ENCODE results near the gene PDGFC. TPM values are rescaled to one million over a fixed set of nuclear protein-coding genes. Genes with fewer than 3 reads are reported as not detected.

Gene PDGFC, protein sequence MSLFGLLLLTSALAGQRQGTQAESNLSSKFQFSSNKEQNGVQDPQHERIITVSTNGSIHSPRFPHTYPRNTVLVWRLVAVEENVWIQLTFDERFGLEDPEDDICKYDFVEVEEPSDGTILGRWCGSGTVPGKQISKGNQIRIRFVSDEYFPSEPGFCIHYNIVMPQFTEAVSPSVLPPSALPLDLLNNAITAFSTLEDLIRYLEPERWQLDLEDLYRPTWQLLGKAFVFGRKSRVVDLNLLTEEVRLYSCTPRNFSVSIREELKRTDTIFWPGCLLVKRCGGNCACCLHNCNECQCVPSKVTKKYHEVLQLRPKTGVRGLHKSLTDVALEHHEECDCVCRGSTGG
- 67.2 and 82.5 TPM in 2 replicates for total RNA-seq

DNA sequence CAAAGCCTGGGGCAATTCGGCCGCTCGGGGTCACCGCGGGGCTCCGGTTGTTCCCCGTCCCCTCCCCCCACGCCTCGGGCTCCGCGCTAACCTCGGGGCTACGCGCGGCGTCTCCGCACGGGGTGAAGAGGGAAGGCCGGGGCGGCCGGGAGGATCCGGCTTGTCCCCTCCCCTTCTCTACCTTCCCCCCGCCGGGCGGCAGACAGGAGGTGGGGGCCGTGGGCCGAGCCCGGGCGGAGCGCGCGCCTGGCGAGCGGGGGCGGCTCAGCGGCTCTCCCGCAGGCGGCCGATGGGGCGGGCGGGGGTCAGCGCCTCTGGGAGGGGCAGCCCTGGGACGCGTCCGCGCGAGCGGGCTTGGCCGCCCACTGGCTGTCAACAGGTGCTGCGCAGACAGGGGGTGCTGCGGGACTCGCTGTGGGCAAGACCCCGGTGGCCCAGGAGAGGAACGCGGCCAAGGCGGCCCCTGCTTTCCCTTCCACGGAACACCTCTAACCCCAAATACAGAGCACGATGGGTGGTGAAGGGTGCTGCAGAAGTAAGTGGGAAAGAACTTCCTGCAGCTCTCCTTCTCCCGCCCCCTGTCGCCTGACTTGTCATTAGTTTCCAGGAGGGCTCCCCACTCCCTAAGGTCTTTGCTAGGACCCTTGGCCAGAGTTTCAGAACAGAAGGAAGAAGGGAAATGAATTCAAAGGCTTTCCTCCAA is at the start of gene PDGFC:
Gene PDGFC (minus strand): TSS at position 124 of the 703 bp plus-strand sequence. CDS start 896 bp downstream, outside the sequence.
- Histone ChIP-seq H3K4me3 (ENCODE audit: low read depth, low read length) (peak within 1 kb of the TSS; percentile 73), H3K27me3 (ENCODE audit: control insufficient read depth, insufficient read depth, low read length) (no peaks in the 10 kb centered on the region), H3K36me3 (ENCODE audit: control insufficient read depth, insufficient read depth, low read length) (no peaks in the 10 kb centered on the region)
- DNase-seq (ENCODE audit: low read depth): no peak
- TF ChIP-seq, protein P1, sequence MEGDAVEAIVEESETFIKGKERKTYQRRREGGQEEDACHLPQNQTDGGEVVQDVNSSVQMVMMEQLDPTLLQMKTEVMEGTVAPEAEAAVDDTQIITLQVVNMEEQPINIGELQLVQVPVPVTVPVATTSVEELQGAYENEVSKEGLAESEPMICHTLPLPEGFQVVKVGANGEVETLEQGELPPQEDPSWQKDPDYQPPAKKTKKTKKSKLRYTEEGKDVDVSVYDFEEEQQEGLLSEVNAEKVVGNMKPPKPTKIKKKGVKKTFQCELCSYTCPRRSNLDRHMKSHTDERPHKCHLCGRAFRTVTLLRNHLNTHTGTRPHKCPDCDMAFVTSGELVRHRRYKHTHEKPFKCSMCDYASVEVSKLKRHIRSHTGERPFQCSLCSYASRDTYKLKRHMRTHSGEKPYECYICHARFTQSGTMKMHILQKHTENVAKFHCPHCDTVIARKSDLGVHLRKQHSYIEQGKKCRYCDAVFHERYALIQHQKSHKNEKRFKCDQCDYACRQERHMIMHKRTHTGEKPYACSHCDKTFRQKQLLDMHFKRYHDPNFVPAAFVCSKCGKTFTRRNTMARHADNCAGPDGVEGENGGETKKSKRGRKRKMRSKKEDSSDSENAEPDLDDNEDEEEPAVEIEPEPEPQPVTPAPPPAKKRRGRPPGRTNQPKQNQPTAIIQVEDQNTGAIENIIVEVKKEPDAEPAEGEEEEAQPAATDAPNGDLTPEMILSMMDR (IDR thresholded peaks at IDR 0.05; ENCODE audit: insufficient read depth, low read length, poor library complexity, severe bottlenecking): peak; percentile 46

DNA sequence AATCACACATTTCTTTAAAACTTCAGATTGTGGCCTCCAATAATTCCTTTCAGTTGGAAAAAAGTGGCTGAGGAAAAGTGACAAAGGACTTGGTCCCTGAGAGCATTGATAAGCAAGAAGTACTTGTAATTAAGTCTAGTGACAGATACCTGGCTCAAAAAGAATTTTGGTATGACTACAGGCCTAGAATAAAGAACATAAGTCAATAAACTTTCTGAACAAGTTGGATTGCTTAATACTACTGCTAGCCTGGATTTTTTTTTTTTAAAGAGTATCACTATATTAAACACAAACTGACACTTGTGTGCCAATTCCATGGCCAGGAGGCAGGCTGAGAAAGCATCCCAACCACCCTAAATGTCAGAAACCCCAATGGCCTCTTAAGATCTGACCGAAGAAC is 49.3 kb upstream of the PDGFC start:
- DNase-seq (ENCODE audit: low read depth): no peak
- H3K4me3 ChIP-seq (ENCODE audit: low read depth, low read length): no peak overlapping the region
- H3K36me3 ChIP-seq (ENCODE audit: control insufficient read depth, insufficient read depth, low read length): no peaks in the 10 kb centered on the region
- TF ChIP-seq, protein P1 (IDR thresholded peaks at IDR 0.05; ENCODE audit: insufficient read depth, low read length, poor library complexity, severe bottlenecking): no peak
- no peaks in the 10 kb centered on the region for H3K27me3 ChIP-seq (ENCODE audit: control insufficient read depth, insufficient read depth, low read length)

DNA sequence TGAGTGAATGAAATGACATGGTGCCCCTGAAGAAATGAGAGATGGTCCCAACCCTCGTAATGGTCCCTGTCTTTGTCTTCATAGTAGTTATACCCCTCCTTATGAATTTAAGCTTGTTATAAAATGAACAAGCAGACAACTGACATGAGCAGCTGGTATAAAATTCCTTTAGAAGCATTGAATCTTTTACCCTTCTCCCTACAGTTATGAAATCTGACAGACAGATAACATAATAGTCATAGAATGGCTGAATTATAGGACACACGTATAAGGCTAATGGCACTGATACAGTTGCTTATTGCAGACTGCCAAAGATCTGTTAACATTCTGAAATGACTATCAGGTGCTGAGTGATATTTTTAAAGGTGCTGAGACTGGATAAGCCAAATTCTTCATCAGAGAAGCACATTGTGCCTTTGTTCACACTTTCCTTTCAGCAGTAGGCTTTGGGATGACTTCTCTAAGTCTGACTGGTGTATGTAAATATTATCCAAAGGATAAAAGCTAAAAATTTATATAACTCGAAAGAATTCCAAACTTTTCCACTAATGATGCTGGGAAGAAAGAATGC is 47.4 kb upstream of the PDGFC start:
- TF ChIP-seq, protein P1 (IDR thresholded peaks at IDR 0.05; ENCODE audit: insufficient read depth, low read length, poor library complexity, severe bottlenecking): no peak
- Histone ChIP-seq H3K36me3 (ENCODE audit: control insufficient read depth, insufficient read depth, low read length) (no peaks in the 10 kb centered on the region), H3K27me3 (ENCODE audit: control insufficient read depth, insufficient read depth, low read length) (no peaks in the 10 kb centered on the region), H3K4me3 (ENCODE audit: low read depth, low read length) (no peak overlapping the region)
- no peak for DNase-seq (ENCODE audit: low read depth)

DNA sequence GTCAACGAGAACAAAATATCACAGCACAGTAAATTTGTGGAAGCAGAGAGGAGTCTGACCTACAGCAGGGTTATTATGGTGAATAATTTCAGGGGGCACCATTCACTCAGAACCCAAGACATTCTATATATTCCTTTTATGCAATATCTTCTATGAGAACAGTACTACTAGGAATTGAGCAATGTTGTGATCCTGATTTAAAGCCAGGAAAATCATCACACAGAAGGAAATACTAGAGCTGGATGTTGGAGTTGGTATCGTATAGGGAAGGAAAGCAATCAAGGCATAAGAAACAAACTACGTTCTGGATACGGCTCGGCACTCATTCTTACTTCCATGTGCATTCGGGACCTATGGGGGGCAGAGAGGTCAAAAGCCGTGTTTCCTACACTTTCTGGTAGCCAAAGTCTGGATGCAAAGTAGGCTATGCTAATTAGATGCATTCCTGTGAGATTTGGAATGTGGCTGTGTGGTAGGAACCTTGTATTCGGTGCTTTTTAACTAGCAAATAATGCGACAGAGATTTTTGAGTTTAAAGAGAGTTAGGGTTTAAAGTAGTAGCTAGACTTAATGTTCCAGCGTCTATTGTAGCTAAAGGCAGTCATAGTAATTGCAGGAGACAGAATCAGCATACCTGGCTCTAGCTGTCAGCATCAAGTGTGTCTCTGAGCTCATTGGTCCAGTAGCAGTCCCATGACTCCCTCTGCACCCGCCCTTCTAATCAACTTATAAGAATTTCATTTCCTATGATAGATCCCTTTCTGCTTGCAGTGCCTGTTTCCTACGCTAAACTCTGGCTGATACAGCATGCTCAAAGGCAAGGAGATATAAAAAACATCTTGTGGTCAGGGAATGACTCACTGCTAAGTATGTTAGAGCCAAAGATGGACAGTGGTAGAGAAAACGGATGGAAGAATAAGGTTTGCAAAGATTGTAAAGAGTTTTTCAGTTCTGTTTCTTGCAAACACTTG is 43.3 kb upstream of the PDGFC start:
- Histone ChIP-seq H3K36me3 (ENCODE audit: control insufficient read depth, insufficient read depth, low read length) (no peaks in the 10 kb centered on the region), H3K4me3 (ENCODE audit: low read depth, low read length) (no peak overlapping the region), H3K27me3 (ENCODE audit: control insufficient read depth, insufficient read depth, low read length) (no peaks in the 10 kb centered on the region)
- peak; percentile 66 for DNase-seq (ENCODE audit: low read depth)
- TF ChIP-seq, protein P1 (IDR thresholded peaks at IDR 0.05; ENCODE audit: insufficient read depth, low read length, poor library complexity, severe bottlenecking): no peak

DNA sequence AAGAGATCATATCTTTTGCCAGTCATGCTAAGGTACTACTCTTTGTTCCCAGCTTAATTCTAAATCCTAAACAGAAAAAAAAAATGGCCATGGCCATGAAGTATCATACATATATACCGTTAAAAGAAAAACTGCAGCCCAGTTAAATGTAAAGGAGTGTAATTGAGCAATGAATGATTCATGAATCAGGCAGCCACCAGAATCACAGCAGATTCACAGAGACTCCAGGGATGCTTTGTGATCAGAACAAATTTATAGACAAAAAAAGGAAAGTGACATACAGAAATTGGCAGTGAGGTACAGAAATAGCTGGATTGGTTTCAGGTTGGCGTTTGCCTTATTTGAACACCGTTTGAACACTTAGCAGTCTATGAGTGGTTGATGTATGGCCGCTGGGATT is 42.1 kb upstream of the PDGFC start:
- Histone ChIP-seq H3K36me3 (ENCODE audit: control insufficient read depth, insufficient read depth, low read length) (no peaks in the 10 kb centered on the region), H3K27me3 (ENCODE audit: control insufficient read depth, insufficient read depth, low read length) (no peaks in the 10 kb centered on the region), H3K4me3 (ENCODE audit: low read depth, low read length) (no peak overlapping the region)
- DNase-seq (ENCODE audit: low read depth): no peak
- TF ChIP-seq, protein P1 (IDR thresholded peaks at IDR 0.05; ENCODE audit: insufficient read depth, low read length, poor library complexity, severe bottlenecking): no peak
